ENCODE data around the gene MACO1. TPM values are rescaled to one million over a fixed set of nuclear protein-coding genes. Genes with fewer than 3 reads are reported as not detected.

MACO1 gene
- total and polyA plus RNA-seq, 2 of the 13 experiments (the other 11 are each of a cell fraction or from before 2014, with no cell fraction given): 9.7 to 17.0 TPM

DNA sequence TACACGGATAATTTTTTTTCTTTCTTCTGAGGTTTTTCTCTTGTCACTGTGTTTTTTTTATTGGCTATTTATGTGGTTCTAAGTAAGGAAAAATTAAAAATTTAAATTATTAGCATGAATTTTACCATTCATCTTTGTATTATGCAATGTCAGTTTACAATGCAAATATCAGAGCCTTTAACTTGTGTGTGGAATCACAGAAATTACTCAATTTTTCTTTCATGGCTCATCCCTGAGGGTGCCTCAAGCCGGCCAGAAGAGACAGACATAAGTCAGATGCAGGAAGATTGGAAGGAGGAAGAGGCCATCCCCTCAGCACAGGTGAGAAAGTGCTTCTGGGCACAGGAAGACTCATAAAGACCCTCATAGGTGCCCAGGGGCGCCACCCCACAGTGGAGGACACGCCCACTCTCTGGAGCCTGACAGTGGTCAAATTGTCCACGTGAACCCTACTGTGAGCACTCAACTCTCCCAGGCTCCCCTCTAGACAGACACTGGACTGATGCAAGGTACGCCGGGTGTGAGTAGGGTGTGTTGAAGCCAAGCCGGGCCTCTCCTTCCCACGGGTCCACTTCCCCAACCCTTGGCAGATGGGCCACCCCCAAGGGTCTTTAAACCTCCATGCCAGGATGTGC, 103.2 kb downstream of the MACO1 start:
- no peak for DNase-seq (ENCODE audit: low spot score)
- ATAC-seq: no peak
- no peak overlapping the region for H3K27ac ChIP-seq (ENCODE audit: extremely low read length, insufficient read depth, low read length)
- H3K36me3 ChIP-seq (replicated peaks in 1 of 2; ENCODE audit: control insufficient read depth in 1 of 2, insufficient read depth in 2 of 2, low read length in 2 of 2): no peaks in the 10 kb centered on the region
- WGBS (ENCODE audit: low lambda C conversion rate): 25% methylated on average over 3 of the region's 9 CpGs
- H3K4me3 ChIP-seq (replicated peaks in 1 of 3; ENCODE audit: insufficient read depth in 1 of 3, low read depth in 2 of 3, low read length in 3 of 3): no peak overlapping the region
- ChIA-PET POLR2A (no interaction called here), CTCF (ENCODE audit: low intra/inter-chr PET ratio, low total read pairs) (no interaction called here)
- no peak overlapping the region for H2AFZ ChIP-seq (ENCODE audit: low read length)
- H3K9ac ChIP-seq (ENCODE audit: insufficient read depth, low read depth, low read length): no peak overlapping the region
- H3K27me3 ChIP-seq (ENCODE audit: control insufficient read depth in 1 of 2, insufficient read depth in 2 of 2, low read length in 2 of 2): peaks cover 4 to 26% of the 10 kb centered on the region in 2 experiments
- H3K4me1 ChIP-seq (ENCODE audit: insufficient read depth, low read length): peaks cover 21% of the 10 kb centered on the region
- no peaks in the 10 kb centered on the region for H3K79me2 ChIP-seq (ENCODE audit: insufficient read depth, low read length)
- in situ Hi-C loops (cut with HindIII; ENCODE audit: extremely low pct_ligation_motif_present, low pct_unique_long_range_greater_than_20kb): loop anchor here (5.0 kb wide), 1 partner anchor 33 kb away; no protein-coding TSS in a partner anchor
- no TSS peak for BruUV-seq (replicated peaks)
- TF ChIP-seq, protein P1, sequence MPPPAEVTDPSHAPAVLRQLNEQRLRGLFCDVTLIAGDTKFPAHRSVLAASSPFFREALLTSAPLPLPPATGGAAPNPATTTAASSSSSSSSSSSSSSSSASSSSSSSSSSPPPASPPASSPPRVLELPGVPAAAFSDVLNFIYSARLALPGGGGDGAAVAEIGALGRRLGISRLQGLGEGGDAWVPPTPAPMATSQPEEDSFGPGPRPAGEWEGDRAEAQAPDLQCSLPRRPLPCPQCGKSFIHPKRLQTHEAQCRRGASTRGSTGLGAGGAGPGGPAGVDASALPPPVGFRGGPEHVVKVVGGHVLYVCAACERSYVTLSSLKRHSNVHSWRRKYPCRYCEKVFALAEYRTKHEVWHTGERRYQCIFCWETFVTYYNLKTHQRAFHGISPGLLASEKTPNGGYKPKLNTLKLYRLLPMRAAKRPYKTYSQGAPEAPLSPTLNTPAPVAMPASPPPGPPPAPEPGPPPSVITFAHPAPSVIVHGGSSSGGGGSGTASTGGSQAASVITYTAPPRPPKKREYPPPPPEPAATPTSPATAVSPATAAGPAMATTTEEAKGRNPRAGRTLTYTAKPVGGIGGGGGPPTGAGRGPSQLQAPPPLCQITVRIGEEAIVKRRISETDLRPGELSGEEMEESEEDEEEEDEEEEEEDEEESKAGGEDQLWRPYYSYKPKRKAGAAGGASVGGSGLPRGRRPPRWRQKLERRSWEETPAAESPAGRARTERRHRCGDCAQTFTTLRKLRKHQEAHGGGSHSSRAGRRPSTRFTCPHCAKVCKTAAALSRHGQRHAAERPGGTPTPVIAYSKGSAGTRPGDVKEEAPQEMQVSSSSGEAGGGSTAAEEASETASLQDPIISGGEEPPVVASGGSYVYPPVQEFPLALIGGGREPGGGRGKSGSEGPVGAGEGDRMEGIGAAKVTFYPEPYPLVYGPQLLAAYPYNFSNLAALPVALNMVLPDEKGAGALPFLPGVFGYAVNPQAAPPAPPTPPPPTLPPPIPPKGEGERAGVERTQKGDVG (CRISPR knock-in tag; IDR thresholded peaks at IDR 0.05; ENCODE audit: borderline replicate concordance): no peak
- TF ChIP-seq EHMT2 (IDR thresholded peaks at IDR 0.05; ENCODE audit: borderline replicate concordance, low read depth, low read length) (no peak), ZNF24 (IDR thresholded peaks at IDR 0.05) (no peak), NONO (IDR thresholded peaks at IDR 0.05) (no peak), NONO (CRISPR knock-in tag; conservative IDR thresholded peaks at IDR 0.05) (no peak), FLYWCH1 (CRISPR knock-in tag; IDR thresholded peaks at IDR 0.05) (no peak), PRMT3 (CRISPR knock-in tag; IDR thresholded peaks at IDR 0.05; ENCODE audit: borderline replicate concordance, low read depth) (no peak), NCOA1 (CRISPR knock-in tag; IDR thresholded peaks at IDR 0.05) (no peak), BRCA1 (CRISPR knock-in tag; IDR thresholded peaks at IDR 0.05) (no peak), SCMH1 (CRISPR knock-in tag; IDR thresholded peaks at IDR 0.05; ENCODE audit: borderline replicate concordance) (no peak), GABPA (IDR thresholded peaks at IDR 0.05; ENCODE audit: low read depth, low read length) (no peak), GABPA (CRISPR knock-in tag; IDR thresholded peaks at IDR 0.05; ENCODE audit: low read depth) (no peak)
- TF ChIP-seq, protein P2, sequence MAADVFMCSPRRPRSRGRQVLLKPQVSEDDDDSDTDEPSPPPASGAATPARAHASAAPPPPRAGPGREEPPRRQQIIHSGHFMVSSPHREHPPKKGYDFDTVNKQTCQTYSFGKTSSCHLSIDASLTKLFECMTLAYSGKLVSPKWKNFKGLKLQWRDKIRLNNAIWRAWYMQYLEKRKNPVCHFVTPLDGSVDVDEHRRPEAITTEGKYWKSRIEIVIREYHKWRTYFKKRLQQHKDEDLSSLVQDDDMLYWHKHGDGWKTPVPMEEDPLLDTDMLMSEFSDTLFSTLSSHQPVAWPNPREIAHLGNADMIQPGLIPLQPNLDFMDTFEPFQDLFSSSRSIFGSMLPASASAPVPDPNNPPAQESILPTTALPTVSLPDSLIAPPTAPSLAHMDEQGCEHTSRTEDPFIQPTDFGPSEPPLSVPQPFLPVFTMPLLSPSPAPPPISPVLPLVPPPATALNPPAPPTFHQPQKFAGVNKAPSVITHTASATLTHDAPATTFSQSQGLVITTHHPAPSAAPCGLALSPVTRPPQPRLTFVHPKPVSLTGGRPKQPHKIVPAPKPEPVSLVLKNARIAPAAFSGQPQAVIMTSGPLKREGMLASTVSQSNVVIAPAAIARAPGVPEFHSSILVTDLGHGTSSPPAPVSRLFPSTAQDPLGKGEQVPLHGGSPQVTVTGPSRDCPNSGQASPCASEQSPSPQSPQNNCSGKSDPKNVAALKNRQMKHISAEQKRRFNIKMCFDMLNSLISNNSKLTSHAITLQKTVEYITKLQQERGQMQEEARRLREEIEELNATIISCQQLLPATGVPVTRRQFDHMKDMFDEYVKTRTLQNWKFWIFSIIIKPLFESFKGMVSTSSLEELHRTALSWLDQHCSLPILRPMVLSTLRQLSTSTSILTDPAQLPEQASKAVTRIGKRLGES (CRISPR knock-in tag; IDR thresholded peaks at IDR 0.05; ENCODE audit: borderline replicate concordance): no peak
- TF ChIP-seq, protein P3, sequence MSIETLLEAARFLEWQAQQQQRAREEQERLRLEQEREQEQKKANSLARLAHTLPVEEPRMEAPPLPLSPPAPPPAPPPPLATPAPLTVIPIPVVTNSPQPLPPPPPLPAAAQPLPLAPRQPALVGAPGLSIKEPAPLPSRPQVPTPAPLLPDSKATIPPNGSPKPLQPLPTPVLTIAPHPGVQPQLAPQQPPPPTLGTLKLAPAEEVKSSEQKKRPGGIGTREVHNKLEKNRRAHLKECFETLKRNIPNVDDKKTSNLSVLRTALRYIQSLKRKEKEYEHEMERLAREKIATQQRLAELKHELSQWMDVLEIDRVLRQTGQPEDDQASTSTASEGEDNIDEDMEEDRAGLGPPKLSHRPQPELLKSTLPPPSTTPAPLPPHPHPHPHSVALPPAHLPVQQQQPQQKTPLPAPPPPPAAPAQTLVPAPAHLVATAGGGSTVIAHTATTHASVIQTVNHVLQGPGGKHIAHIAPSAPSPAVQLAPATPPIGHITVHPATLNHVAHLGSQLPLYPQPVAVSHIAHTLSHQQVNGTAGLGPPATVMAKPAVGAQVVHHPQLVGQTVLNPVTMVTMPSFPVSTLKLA (IDR thresholded peaks at IDR 0.05): no peak
- H3K9me3 ChIP-seq (ENCODE audit: low read length): no peaks in the 10 kb centered on the region
- intact Hi-C loops (cut with micrococcal nuclease; ENCODE audit: unreplicated experiment): no loop called here
- no peak for FAIRE-seq
- H4K20me1 ChIP-seq (ENCODE audit: insufficient read depth, low read length): no peaks in the 10 kb centered on the region
- H3K4me2 ChIP-seq (ENCODE audit: low read depth, low read length): no peak overlapping the region

All from HepG2 (cell line).